Measurements from ENCODE around the gene UNKL.

UNKL gene

GRCh38 chr16:1397779-1398178 is 16.7 kb downstream of the UNKL start:
- peaks cover 30% of the 10 kb centered on the region for H3K36me3 ChIP-seq (ENCODE audit: control insufficient read depth, insufficient read depth, low read length)
- no peaks in the 10 kb centered on the region for H3K4me1 ChIP-seq (ENCODE audit: control insufficient read depth, insufficient read depth, low read length, poor library complexity, severe bottlenecking)
- no peaks in the 10 kb centered on the region for H3K9me3 ChIP-seq (ENCODE audit: control insufficient read depth, low read length)
- WGBS, 2 experiments (ENCODE audit: insufficient coverage in 2 of 2), result 96 to 97% methylated on average over 16 to 18 of the region's 21 CpGs
- no peak overlapping the region for H3K4me3 ChIP-seq (ENCODE audit: extremely low read depth, insufficient read depth, low read length, poor library complexity, severe bottlenecking)
- no peak overlapping the region for H3K27ac ChIP-seq (ENCODE audit: low read depth, low read length, severe bottlenecking)

GRCh38 chr16:1395444-1396031 is 19.0 kb downstream of the UNKL start:
- Histone ChIP-seq H3K27ac (ENCODE audit: low read depth, low read length, severe bottlenecking) (no peak overlapping the region), H3K4me3 (ENCODE audit: extremely low read depth, insufficient read depth, low read length, poor library complexity, severe bottlenecking) (no peak overlapping the region), H3K4me1 (ENCODE audit: control insufficient read depth, insufficient read depth, low read length, poor library complexity, severe bottlenecking) (no peaks in the 10 kb centered on the region), H3K9me3 (ENCODE audit: control insufficient read depth, low read length) (no peaks in the 10 kb centered on the region), H3K36me3 (ENCODE audit: control insufficient read depth, insufficient read depth, low read length) (peaks cover 15% of the 10 kb centered on the region)
- WGBS, 2 experiments (ENCODE audit: insufficient coverage in 2 of 2), result 96 to 97% methylated on average over 21 to 22 of the region's 22 CpGs

GRCh38 chr16:1394367-1394951 is 20.0 kb downstream of the UNKL start:
- Histone ChIP-seq H3K27ac (ENCODE audit: low read depth, low read length, severe bottlenecking) (no peak overlapping the region), H3K4me1 (ENCODE audit: control insufficient read depth, insufficient read depth, low read length, poor library complexity, severe bottlenecking) (no peaks in the 10 kb centered on the region), H3K9me3 (ENCODE audit: control insufficient read depth, low read length) (no peaks in the 10 kb centered on the region), H3K36me3 (ENCODE audit: control insufficient read depth, insufficient read depth, low read length) (peaks cover 19% of the 10 kb centered on the region), H3K4me3 (ENCODE audit: extremely low read depth, insufficient read depth, low read length, poor library complexity, severe bottlenecking) (no peak overlapping the region)
- 94 to 95% methylated on average over 17 to 18 of the region's 19 CpGs for WGBS, 2 experiments (ENCODE audit: insufficient coverage in 2 of 2)

GRCh38 chr16:1393613-1394176 is 20.8 kb downstream of the UNKL start:
- Histone ChIP-seq H3K4me1 (ENCODE audit: control insufficient read depth, insufficient read depth, low read length, poor library complexity, severe bottlenecking) (no peaks in the 10 kb centered on the region), H3K4me3 (ENCODE audit: extremely low read depth, insufficient read depth, low read length, poor library complexity, severe bottlenecking) (no peak overlapping the region), H3K27ac (ENCODE audit: low read depth, low read length, severe bottlenecking) (no peak overlapping the region), H3K36me3 (ENCODE audit: control insufficient read depth, insufficient read depth, low read length) (peaks cover 22% of the 10 kb centered on the region), H3K9me3 (ENCODE audit: control insufficient read depth, low read length) (no peaks in the 10 kb centered on the region)
- 97% methylated on average over 17 to 19 of the region's 21 CpGs for WGBS, 2 experiments (ENCODE audit: insufficient coverage in 2 of 2)

GRCh38 chr16:1392826-1393225 is 21.7 kb downstream of the UNKL start:
- Histone ChIP-seq H3K27ac (ENCODE audit: low read depth, low read length, severe bottlenecking) (no peak overlapping the region), H3K4me1 (ENCODE audit: control insufficient read depth, insufficient read depth, low read length, poor library complexity, severe bottlenecking) (no peaks in the 10 kb centered on the region), H3K4me3 (ENCODE audit: extremely low read depth, insufficient read depth, low read length, poor library complexity, severe bottlenecking) (no peak overlapping the region), H3K36me3 (ENCODE audit: control insufficient read depth, insufficient read depth, low read length) (peaks cover 22% of the 10 kb centered on the region), H3K9me3 (ENCODE audit: control insufficient read depth, low read length) (no peaks in the 10 kb centered on the region)
- 91 to 95% methylated on average over 16 of the region's 17 CpGs for WGBS, 2 experiments (ENCODE audit: insufficient coverage in 2 of 2)

- WGBS, 2 experiments (ENCODE audit: insufficient coverage in 2 of 2), result 92 to 96% methylated on average over 23 to 28 of the region's 28 CpGs
- no peak overlapping the region for H3K27ac ChIP-seq (ENCODE audit: low read depth, low read length, severe bottlenecking)
- H3K4me3 ChIP-seq (ENCODE audit: extremely low read depth, insufficient read depth, low read length, poor library complexity, severe bottlenecking), result no peak overlapping the region
- H3K4me1 ChIP-seq (ENCODE audit: control insufficient read depth, insufficient read depth, low read length, poor library complexity, severe bottlenecking), result no peaks in the 10 kb centered on the region
- no peaks in the 10 kb centered on the region for H3K9me3 ChIP-seq (ENCODE audit: control insufficient read depth, low read length)
- peaks cover 25% of the 10 kb centered on the region for H3K36me3 ChIP-seq (ENCODE audit: control insufficient read depth, insufficient read depth, low read length)
Measured at GRCh38 chr16:1390239-1390779, 24.2 kb downstream of the UNKL start.

GRCh38 chr16:1389762-1390161 is 24.7 kb downstream of the UNKL start:
- Histone ChIP-seq H3K27ac (ENCODE audit: low read depth, low read length, severe bottlenecking) (no peak overlapping the region), H3K9me3 (ENCODE audit: control insufficient read depth, low read length) (no peaks in the 10 kb centered on the region), H3K4me3 (ENCODE audit: extremely low read depth, insufficient read depth, low read length, poor library complexity, severe bottlenecking) (no peak overlapping the region), H3K36me3 (ENCODE audit: control insufficient read depth, insufficient read depth, low read length) (peaks cover 25% of the 10 kb centered on the region), H3K4me1 (ENCODE audit: control insufficient read depth, insufficient read depth, low read length, poor library complexity, severe bottlenecking) (no peaks in the 10 kb centered on the region)
- 93 to 99% methylated on average over 3 to 6 of the region's 7 CpGs for WGBS, 2 experiments (ENCODE audit: insufficient coverage in 2 of 2)

- H3K4me1 ChIP-seq (ENCODE audit: control insufficient read depth, insufficient read depth, low read length, poor library complexity, severe bottlenecking), result no peaks in the 10 kb centered on the region
- peaks cover 15% of the 10 kb centered on the region for H3K36me3 ChIP-seq (ENCODE audit: control insufficient read depth, insufficient read depth, low read length)
- H3K4me3 ChIP-seq (ENCODE audit: extremely low read depth, insufficient read depth, low read length, poor library complexity, severe bottlenecking), result no peak overlapping the region
- 94% methylated on average over 15 to 16 of the region's 16 CpGs for WGBS, 2 experiments (ENCODE audit: insufficient coverage in 2 of 2)
- no peaks in the 10 kb centered on the region for H3K9me3 ChIP-seq (ENCODE audit: control insufficient read depth, low read length)
- H3K27ac ChIP-seq (ENCODE audit: low read depth, low read length, severe bottlenecking), result no peak overlapping the region
Measured at GRCh38 chr16:1387331-1387730, 27.2 kb downstream of the UNKL start.

GRCh38 chr16:1385232-1385631 is 29.3 kb downstream of the UNKL start:
- Histone ChIP-seq H3K36me3 (ENCODE audit: control insufficient read depth, insufficient read depth, low read length) (peaks cover 24% of the 10 kb centered on the region), H3K4me1 (ENCODE audit: control insufficient read depth, insufficient read depth, low read length, poor library complexity, severe bottlenecking) (no peaks in the 10 kb centered on the region), H3K27ac (ENCODE audit: low read depth, low read length, severe bottlenecking) (no peak overlapping the region), H3K4me3 (ENCODE audit: extremely low read depth, insufficient read depth, low read length, poor library complexity, severe bottlenecking) (no peak overlapping the region), H3K9me3 (ENCODE audit: control insufficient read depth, low read length) (no peaks in the 10 kb centered on the region)
- 96 to 97% methylated on average over 34 to 39 of the region's 39 CpGs for WGBS, 2 experiments (ENCODE audit: insufficient coverage in 2 of 2)

- peaks cover 16% of the 10 kb centered on the region for H3K36me3 ChIP-seq (ENCODE audit: control insufficient read depth, insufficient read depth, low read length)
- no peaks in the 10 kb centered on the region for H3K9me3 ChIP-seq (ENCODE audit: control insufficient read depth, low read length)
- H3K27ac ChIP-seq (ENCODE audit: low read depth, low read length, severe bottlenecking), result no peak overlapping the region
- H3K4me3 ChIP-seq (ENCODE audit: extremely low read depth, insufficient read depth, low read length, poor library complexity, severe bottlenecking), result no peak overlapping the region
- peaks cover 3% of the 10 kb centered on the region for H3K4me1 ChIP-seq (ENCODE audit: control insufficient read depth, insufficient read depth, low read length, poor library complexity, severe bottlenecking)
- WGBS, 2 experiments (ENCODE audit: insufficient coverage in 2 of 2), result 89 to 97% methylated on average over 16 to 17 of the region's 18 CpGs
Measured at GRCh38 chr16:1383556-1383955, 30.9 kb downstream of the UNKL start.

Measured in mesodermal cell (in vitro differentiated cells).